ENCODE data around the gene BTNL2. TPM values are rescaled to one million over a fixed set of nuclear protein-coding genes. Genes with fewer than 3 reads are reported as not detected.

Gene BTNL2
- total RNA-seq, result not detected

GRCh38 chr6:32406857-32407256, at the start of gene BTNL2:
Gene BTNL2 (minus strand): TSS chr6:32407181. CDS start chr6:32407123, 58 bp downstream.
- TF ChIP-seq CTCF (IDR thresholded peaks at IDR 0.05), result no peak
- peaks cover 37% of the 10 kb centered on the region for H3K27me3 Mint-ChIP-seq
- H3K9me3 Mint-ChIP-seq, result no peaks in the 10 kb centered on the region
- ChIA-PET POLR2A (no interaction called here), CTCF (interaction anchor here (1.0 to 7.4 kb wide), 3 partner anchors 8 to 381 kb away, joined by 3 to 60 read pairs (median 3); no protein-coding TSS in a partner anchor)
- ATAC-seq (no peak), DNase-seq (no peak)
- H3K36me3 Mint-ChIP-seq (ENCODE audit: low read depth), result no peaks in the 10 kb centered on the region
- H3K4me1 Mint-ChIP-seq (ENCODE audit: low read depth), result no peaks in the 10 kb centered on the region
- H3K4me3 Mint-ChIP-seq, result no peak within 1 kb of the TSS
- H3K27ac Mint-ChIP-seq, result no peak within 1 kb of the TSS
- intact Hi-C loops (cut with micrococcal nuclease), result no loop called here

- intact Hi-C loops (cut with micrococcal nuclease), result no loop called here
- DNase-seq, result no peak
- Mint-ChIP-seq H3K27ac (no peak overlapping the region), H3K9me3 (peaks cover 2% of the 10 kb centered on the region), H3K36me3 (ENCODE audit: low read depth) (no peaks in the 10 kb centered on the region), H3K27me3 (peaks cover 32% of the 10 kb centered on the region), H3K4me3 (no peak overlapping the region), H3K4me1 (ENCODE audit: low read depth) (no peaks in the 10 kb centered on the region)
- ChIA-PET POLR2A (no interaction called here), CTCF (no interaction called here)
- no peak for ATAC-seq
- no peak for TF ChIP-seq CTCF (IDR thresholded peaks at IDR 0.05)
These were observed 42.2 kb upstream of the BTNL2 start for GRCh38 chr6:32449088-32449736.

GRCh38 chr6:32447932-32448331, 41.0 kb upstream of the BTNL2 start:
- TF ChIP-seq CTCF (IDR thresholded peaks at IDR 0.05), result no peak
- no peak overlapping the region for H3K27ac Mint-ChIP-seq
- no peak for ATAC-seq

GRCh38 chr6:32445321-32445854, 38.4 kb upstream of the BTNL2 start:
- no peak for ATAC-seq
- CTCF ChIA-PET, result interaction anchor here (0.8 kb wide), 1 partner anchor 32 kb away, joined by 4 read pairs; no protein-coding TSS in a partner anchor
- Mint-ChIP-seq H3K4me1 (ENCODE audit: low read depth) (no peaks in the 10 kb centered on the region), H3K9me3 (no peaks in the 10 kb centered on the region), H3K36me3 (ENCODE audit: low read depth) (no peaks in the 10 kb centered on the region), H3K27me3 (peaks cover 12% of the 10 kb centered on the region), H3K4me3 (no peak overlapping the region), H3K27ac (no peak overlapping the region)
- DNase-seq, result no peak
- no peak for TF ChIP-seq CTCF (IDR thresholded peaks at IDR 0.05)
- POLR2A ChIA-PET, result interaction anchor here (1.2 kb wide), 1 partner anchor 17 kb away, joined by 3 read pairs; no protein-coding TSS in a partner anchor
- intact Hi-C loops (cut with micrococcal nuclease), result no loop called here

More at GRCh38 chr6:32447932-32448331, 41.0 kb upstream of the BTNL2 start:
- POLR2A ChIA-PET, result no interaction called here
- no peaks in the 10 kb centered on the region for H3K36me3 Mint-ChIP-seq (ENCODE audit: low read depth)
- peaks cover 2% of the 10 kb centered on the region for H3K9me3 Mint-ChIP-seq
- CTCF ChIA-PET, result interaction anchor here (0.9 to 1.5 kb wide), 4 partner anchors 15 to 338 kb away, joined by 3 to 4 read pairs (median 3); no protein-coding TSS in a partner anchor
- intact Hi-C loops (cut with micrococcal nuclease), result no loop called here
- no peak for DNase-seq
- H3K27me3 Mint-ChIP-seq, result peaks cover 30% of the 10 kb centered on the region
- H3K4me1 Mint-ChIP-seq (ENCODE audit: low read depth), result no peaks in the 10 kb centered on the region
- H3K4me3 Mint-ChIP-seq, result no peak overlapping the region

GRCh38 chr6:32444433-32444832, 37.5 kb upstream of the BTNL2 start:
- H3K4me3 Mint-ChIP-seq, result no peak overlapping the region
- ChIA-PET CTCF (interaction anchor here (1.3 kb wide), 1 partner anchor 31 kb away, joined by 4 read pairs; no protein-coding TSS in a partner anchor), POLR2A (no interaction called here)
- no peaks in the 10 kb centered on the region for H3K9me3 Mint-ChIP-seq
- ATAC-seq (no peak), DNase-seq (no peak)
- H3K36me3 Mint-ChIP-seq (ENCODE audit: low read depth), result no peaks in the 10 kb centered on the region
- no peak for TF ChIP-seq CTCF (IDR thresholded peaks at IDR 0.05)
- no peak overlapping the region for H3K27ac Mint-ChIP-seq
- peaks cover 14% of the 10 kb centered on the region for H3K27me3 Mint-ChIP-seq
- peaks cover 6% of the 10 kb centered on the region for H3K4me1 Mint-ChIP-seq (ENCODE audit: low read depth)
- intact Hi-C loops (cut with micrococcal nuclease), result no loop called here
